Mesodermal cell (in vitro differentiated cells): ENCODE measurements around the gene OR6N2. TPM values are rescaled to one million over a fixed set of nuclear protein-coding genes. Genes with fewer than 3 reads are reported as not detected.
A peak's percentile ranks its signal among the peaks of the same experiment; 100 is the strongest.

Source experiments
- H3K27ac ChIP-seq: 2 replicates; pipeline ENCODE4 v1.7.0; 2013; ENCODE audit warnings: mild to moderate bottlenecking, low read depth, low read length, moderate library complexity; ENCODE audit not compliant: severe bottlenecking
- H3K36me3 ChIP-seq: 2 replicates; pipeline ENCODE4 v1.7.1; 2013; ENCODE audit warnings: mild to moderate bottlenecking, low read length, moderate library complexity; ENCODE audit not compliant: control insufficient read depth, insufficient read depth
- H3K4me1 ChIP-seq: one replicate; pipeline ENCODE4 v1.7.1; 2013; ENCODE audit warnings: mild to moderate bottlenecking, low read length; ENCODE audit not compliant: insufficient read depth, control insufficient read depth, poor library complexity, severe bottlenecking
- H3K4me3 ChIP-seq: 2 replicates; pipeline ENCODE4 v1.7.0; 2013; ENCODE audit warnings: low read length, control low read depth, mild to moderate bottlenecking; ENCODE audit not compliant: insufficient read depth, poor library complexity, severe bottlenecking; ENCODE audit errors: extremely low read depth
- H3K9me3 ChIP-seq: 2 replicates; pipeline ENCODE4 v1.7.1; 2013; ENCODE audit warnings: mild to moderate bottlenecking, low read length, moderate library complexity; ENCODE audit not compliant: control insufficient read depth
- WGBS, 2 experiments: methylation state at CpG; one replicate each; pipeline ENCODE4 v1.1.5; 2013; ENCODE audit warnings: missing lambda C conversion rate in 2 of 2; ENCODE audit not compliant: insufficient coverage in 2 of 2; 5-methylcytosine and 5-hydroxymethylcytosine counted together
- polyA plus RNA-seq, 2 experiments: library from polyadenylated mRNA; stranded (reverse); fragments of 50-300 nt; gene quantifications; one replicate each; pipeline ENCODE4 v1.2.3, GENCODE V29; 2013

The OR6N2 gene, protein sequence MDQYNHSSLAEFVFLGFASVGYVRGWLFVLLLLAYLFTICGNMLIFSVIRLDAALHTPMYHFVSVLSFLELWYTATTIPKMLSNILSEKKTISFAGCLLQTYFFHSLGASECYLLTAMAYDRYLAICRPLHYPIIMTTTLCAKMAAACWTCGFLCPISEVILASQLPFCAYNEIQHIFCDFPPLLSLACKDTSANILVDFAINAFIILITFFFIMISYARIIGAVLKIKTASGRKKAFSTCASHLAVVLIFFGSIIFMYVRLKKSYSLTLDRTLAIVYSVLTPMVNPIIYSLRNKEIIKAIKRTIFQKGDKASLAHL
- polyA plus RNA-seq (2013, experiment 1 of 2), result not detected
- polyA plus RNA-seq (2013, experiment 2 of 2), result not detected

- no peak within 1 kb of the TSS for H3K27ac ChIP-seq
- no peaks in the 10 kb centered on the region for H3K36me3 ChIP-seq
- no peak within 1 kb of the TSS for H3K4me3 ChIP-seq
- no peaks in the 10 kb centered on the region for H3K4me1 ChIP-seq
- H3K9me3 ChIP-seq, result no peaks in the 10 kb centered on the region
These were observed at the start of gene OR6N2 for GRCh38 chr1:158781104-158781503. Gene OR6N2, minus strand, starts transcription at chr1:158781204. Its CDS starts 3,569 bp downstream, at chr1:158777635.

GRCh38 chr1:158830074-158830677 lies 49.2 kb upstream of the OR6N2 start:
- H3K27ac ChIP-seq, result no peak overlapping the region
- H3K4me1 ChIP-seq, result no peaks in the 10 kb centered on the region
- no peak overlapping the region for H3K4me3 ChIP-seq
- 75 to 92% methylated on average over 1 of the region's 2 CpGs for WGBS, 2 experiments
- H3K9me3 ChIP-seq, result no peaks in the 10 kb centered on the region
- H3K36me3 ChIP-seq, result no peaks in the 10 kb centered on the region

GRCh38 chr1:158821723-158822122 lies 40.7 kb upstream of the OR6N2 start:
- no peaks in the 10 kb centered on the region for H3K9me3 ChIP-seq
- peaks cover 12% of the 10 kb centered on the region for H3K4me1 ChIP-seq
- no peak overlapping the region for H3K4me3 ChIP-seq
- H3K27ac ChIP-seq, result no peak overlapping the region
- WGBS, 2 experiments, result no CpG with 5 or more reads among the region's 1 CpG
- no peaks in the 10 kb centered on the region for H3K36me3 ChIP-seq

DNA sequence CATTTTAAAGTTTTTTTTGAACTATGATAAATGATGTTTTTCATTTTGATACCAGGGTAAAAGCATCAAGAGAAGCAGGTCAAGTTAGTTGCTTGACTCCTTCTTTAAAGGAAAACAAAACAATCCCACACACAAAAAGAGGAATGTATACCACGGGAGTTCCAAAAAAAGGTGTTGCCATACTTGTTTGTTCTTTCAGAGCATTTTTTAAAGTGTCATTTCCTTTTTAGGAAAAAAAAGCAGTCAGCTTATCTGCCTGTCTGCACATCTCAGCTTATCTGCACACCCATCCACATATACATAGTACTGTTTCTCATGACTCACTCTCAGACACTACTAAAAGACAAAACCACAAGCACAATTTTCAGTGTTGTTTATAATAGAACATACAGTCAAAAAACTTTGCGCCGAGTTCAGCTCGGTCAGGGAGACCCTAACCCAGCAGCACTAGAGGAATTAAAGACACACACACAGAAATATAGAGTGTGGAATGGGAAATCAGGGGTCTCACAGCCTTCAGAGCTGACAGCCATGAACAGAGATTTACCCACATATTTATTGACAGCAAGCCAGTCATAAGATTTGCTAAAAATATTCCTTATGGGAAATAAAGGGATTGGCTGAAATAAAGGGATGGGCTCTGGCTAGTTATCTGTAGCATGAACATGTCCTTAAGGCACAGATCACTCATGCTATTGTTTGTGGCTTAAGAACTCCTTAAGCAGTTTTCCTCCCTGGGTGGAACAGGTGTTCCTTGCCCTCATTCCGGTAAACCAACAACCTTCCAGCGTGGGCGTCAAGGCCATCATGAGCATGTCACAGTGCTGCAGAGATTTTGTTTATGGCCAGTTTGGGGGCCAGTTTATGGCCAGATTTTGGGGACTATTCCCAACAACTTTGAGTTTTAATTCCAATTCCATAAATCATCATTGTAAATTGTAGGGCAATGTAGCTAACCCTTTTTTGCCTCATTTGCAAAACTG lies 38.7 kb upstream of the OR6N2 start:
- Histone ChIP-seq H3K36me3 (no peaks in the 10 kb centered on the region), H3K4me1 (peaks cover 12% of the 10 kb centered on the region), H3K27ac (peak overlapping the region; percentile 68), H3K4me3 (no peak overlapping the region), H3K9me3 (no peaks in the 10 kb centered on the region)
- WGBS, 2 experiments, result 90 to 100% methylated on average over 3 of the region's 7 CpGs

DNA sequence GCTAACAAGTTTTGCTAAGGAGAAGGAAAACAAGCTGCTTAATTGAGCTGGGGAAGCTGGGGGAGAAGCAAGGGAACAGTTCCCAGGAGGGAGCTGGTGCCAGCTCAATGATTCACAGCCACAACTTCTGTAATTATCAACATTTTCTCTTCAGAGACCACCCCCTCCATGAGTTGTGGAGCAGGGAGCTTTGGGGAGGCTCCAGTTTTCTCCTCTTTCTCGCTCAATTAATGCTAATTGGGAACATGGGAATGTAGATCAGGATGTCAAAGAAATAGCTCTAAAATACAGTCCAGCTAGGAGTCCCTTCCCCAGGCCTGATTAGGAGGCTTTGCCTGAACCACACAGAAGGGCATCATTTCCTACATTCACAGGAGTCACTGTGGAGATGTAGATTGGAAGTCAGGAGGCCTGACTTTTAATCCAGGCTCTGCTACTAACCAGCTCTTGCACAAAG lies 38.0 kb upstream of the OR6N2 start:
- no peaks in the 10 kb centered on the region for H3K36me3 ChIP-seq
- no peak overlapping the region for H3K4me3 ChIP-seq
- peaks cover 12% of the 10 kb centered on the region for H3K4me1 ChIP-seq
- no peaks in the 10 kb centered on the region for H3K9me3 ChIP-seq
- no CpG with 5 or more reads among the region's 1 CpG for WGBS, 2 experiments
- peak overlapping the region; percentile 68 for H3K27ac ChIP-seq

DNA sequence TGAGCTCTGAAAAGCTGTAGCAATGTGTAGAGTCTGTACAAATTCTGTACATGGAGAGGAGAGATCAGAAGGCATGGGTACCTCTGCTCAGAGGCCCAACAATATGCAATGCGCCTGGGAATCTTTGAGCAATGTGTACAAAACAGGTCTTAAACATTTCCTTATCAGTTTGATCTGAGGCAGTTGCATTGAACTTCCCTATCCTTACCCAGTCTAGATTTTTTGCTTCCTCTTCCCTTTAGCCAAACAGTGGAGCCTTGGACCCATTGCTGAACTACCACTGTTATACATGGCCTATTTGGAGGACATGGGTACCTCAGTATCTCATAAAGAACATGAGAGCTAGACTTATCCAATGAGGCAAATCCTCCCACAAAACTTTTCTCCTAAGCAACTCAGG lies 37.6 kb upstream of the OR6N2 start:
- WGBS, 2 experiments, result 80 to 100% methylated on average over 1 of the region's 1 CpG
- peak overlapping the region; percentile 68 for H3K27ac ChIP-seq

GRCh38 chr1:158814970-158815369 lies 34.0 kb upstream of the OR6N2 start:
- Histone ChIP-seq H3K36me3 (no peaks in the 10 kb centered on the region), H3K27ac (no peak overlapping the region), H3K9me3 (no peaks in the 10 kb centered on the region), H3K4me1 (peaks cover 12% of the 10 kb centered on the region), H3K4me3 (no peak overlapping the region)
- WGBS, 2 experiments, result no CpG with 5 or more reads among the region's 1 CpG

More for the DNA sequence above, 37.6 kb upstream of the OR6N2 start:
- peaks cover 12% of the 10 kb centered on the region for H3K4me1 ChIP-seq
- no peaks in the 10 kb centered on the region for H3K36me3 ChIP-seq
- no peak overlapping the region for H3K4me3 ChIP-seq
- H3K9me3 ChIP-seq, result no peaks in the 10 kb centered on the region

GRCh38 chr1:158813164-158813563 lies 32.2 kb upstream of the OR6N2 start:
- Histone ChIP-seq H3K4me1 (peaks cover 3% of the 10 kb centered on the region), H3K4me3 (no peak overlapping the region), H3K36me3 (no peaks in the 10 kb centered on the region), H3K9me3 (no peaks in the 10 kb centered on the region), H3K27ac (no peak overlapping the region)
- 93% methylated on average over 2 of the region's 3 CpGs; no CpG with 5 or more reads in 1 of the 2 experiments for WGBS, 2 experiments

DNA sequence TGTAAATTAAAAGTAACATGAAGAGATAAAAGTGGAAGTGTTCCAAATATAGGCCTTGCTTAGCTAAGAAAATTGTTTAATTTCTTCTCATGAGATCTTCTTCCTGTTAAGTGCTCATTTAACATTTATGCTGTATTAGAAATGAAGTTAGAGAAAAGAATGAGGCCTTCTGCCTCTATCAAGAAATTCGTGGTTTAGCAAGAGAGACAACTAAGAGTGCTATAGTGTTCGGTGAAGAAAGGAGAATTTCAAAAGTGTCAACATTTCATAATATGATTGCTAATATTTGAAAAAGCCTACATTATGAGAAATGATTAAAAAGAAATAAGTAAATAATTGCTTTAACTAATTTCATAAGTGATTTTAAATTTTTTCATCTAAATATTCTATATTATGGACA lies 31.3 kb upstream of the OR6N2 start:
- no peaks in the 10 kb centered on the region for H3K9me3 ChIP-seq
- H3K27ac ChIP-seq, result no peak overlapping the region
- no peaks in the 10 kb centered on the region for H3K4me1 ChIP-seq
- no peak overlapping the region for H3K4me3 ChIP-seq
- no CpG with 5 or more reads among the region's 2 CpGs for WGBS, 2 experiments
- H3K36me3 ChIP-seq, result no peaks in the 10 kb centered on the region

GRCh38 chr1:158810311-158810710 lies 29.3 kb upstream of the OR6N2 start:
- Histone ChIP-seq H3K4me1 (no peaks in the 10 kb centered on the region), H3K27ac (no peak overlapping the region), H3K9me3 (no peaks in the 10 kb centered on the region), H3K36me3 (no peaks in the 10 kb centered on the region), H3K4me3 (no peak overlapping the region)
- WGBS, 2 experiments, result 83 to 93% methylated on average over 2 to 3 of the region's 4 CpGs
